Activated CD8-positive, alpha-beta memory T cell treated with anti-CD3 and anti-CD28 coated beads for 24 hours (primary cell): ENCODE results near the gene LDLRAD4.

Experiments
- DNase-seq: peaks from one replicate; pipeline ENCODE4 v3.0.0-alpha.2; 2020

The LDLRAD4 gene

DNA sequence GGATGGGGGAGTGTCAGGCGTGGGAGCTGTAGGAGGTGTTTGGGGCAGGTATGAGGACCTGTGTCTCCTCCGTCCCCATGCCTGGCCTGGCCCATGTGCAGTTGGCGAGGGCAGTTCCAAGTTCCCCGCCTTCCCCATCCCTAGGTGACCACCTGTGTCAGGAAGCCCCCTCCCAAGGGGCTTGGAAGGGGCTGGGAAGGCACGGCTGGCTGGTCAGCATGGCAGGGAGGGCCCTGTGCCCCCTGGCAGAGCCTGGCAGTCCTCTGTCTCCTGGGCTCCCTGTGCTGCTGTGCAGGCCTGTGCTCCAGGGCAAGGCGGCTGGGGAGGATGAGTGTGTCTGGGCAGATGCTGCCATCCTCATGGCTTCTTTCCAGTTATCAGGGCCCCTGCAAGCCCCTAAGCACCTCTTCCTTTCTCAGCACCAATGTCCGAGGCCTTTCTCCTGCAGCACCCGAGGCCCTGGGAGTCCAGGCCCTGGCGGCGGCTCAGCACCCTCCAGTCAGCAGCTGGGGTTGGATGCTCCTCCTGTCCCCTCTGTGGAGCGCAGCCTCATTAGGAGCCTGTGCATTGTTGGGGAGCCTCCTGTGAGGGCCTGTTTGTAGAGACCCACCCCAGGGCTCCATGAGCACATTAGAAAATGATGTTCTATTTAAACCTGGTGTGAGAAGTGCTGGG, 406.1 kb downstream of the LDLRAD4 start:
- no peak for DNase-seq

GRCh38 chr18:13625355-13625754, 406.8 kb downstream of the LDLRAD4 start:
- no peak for DNase-seq

GRCh38 chr18:13625843-13626543, 407.4 kb downstream of the LDLRAD4 start:
- DNase-seq: no peak

- no peak for DNase-seq
Observed at GRCh38 chr18:13626544-13626908, 408.0 kb downstream of the LDLRAD4 start.

- DNase-seq: no peak
Observed at GRCh38 chr18:13627639-13628038, 409.1 kb downstream of the LDLRAD4 start.

- no peak for DNase-seq
Observed at GRCh38 chr18:13628211-13628610, 409.7 kb downstream of the LDLRAD4 start.

- DNase-seq: no peak
Observed at GRCh38 chr18:13629841-13630715, 411.5 kb downstream of the LDLRAD4 start.

- DNase-seq: peak; percentile 38
Observed at GRCh38 chr18:13630716-13631268, 412.2 kb downstream of the LDLRAD4 start.

DNA sequence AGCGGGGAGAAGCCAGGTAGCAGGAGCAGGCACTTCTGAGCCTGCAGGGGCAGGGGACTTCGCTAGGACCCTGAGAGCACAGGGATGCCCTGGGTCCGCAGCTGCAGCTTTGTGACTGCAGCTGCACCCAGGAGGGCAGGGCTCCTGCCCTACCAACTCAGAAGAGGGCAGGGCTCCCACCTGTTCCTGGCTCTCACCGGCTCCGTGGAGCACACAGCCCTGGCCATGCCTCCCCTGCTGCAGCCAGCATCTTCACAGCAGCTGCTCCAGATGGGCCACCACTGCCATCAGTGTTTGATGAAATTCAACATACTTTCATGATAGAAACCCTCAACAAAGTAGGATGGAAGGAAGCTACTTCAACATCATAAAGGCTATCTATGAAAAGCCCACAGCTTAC, 415.1 kb downstream of the LDLRAD4 start:
- no peak for DNase-seq

- no peak for DNase-seq
Observed at GRCh38 chr18:13635046-13635445, 416.5 kb downstream of the LDLRAD4 start.

- DNase-seq: peak; percentile 19
Observed at GRCh38 chr18:13638719-13639595, 420.4 kb downstream of the LDLRAD4 start.

GRCh38 chr18:13640266-13640860, 421.8 kb downstream of the LDLRAD4 start:
- peak; percentile 44 for DNase-seq

DNA sequence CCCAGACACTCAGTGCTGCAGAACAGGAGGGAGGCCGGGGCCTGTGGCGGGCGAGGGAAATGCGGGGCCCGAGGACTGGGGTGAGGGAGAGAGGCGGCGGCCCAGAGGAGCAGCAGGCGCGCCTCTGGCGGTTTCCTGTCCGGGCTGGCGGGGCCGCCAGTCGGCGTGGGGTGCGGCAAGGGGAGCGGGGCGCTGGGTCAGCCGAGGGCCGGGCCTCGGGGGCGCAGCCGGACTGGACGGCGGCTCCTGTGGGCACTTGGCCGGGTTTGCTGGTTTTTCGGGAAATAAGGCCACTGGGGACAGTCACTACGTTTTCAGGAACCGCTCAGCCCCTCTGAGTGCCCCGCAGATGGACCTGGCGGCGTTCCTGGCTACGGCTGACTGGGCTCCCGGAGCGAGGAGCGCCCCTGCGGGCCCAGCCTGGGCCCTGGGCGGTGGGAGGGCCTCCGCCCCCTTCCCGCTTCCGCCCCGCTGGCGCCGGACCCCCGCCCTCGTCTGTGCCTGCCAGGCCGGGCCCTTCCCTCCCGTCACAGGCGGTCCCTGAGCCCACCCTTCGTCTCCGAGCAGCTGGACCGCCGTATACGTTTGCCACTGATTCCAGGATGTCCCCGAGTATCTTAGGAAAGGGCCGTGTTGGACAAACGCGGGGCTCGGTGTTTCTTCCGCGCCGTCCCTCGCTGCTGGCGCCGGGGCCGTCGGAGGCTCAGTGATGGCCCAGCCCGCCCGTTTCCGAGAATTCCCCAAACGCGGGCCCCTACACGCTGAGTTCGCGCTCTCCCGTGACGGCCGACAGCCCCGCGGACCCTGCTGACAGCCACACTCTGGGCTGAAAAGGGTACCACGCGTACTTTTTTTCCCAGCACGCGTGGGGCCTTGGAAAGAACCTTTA, 423.2 kb downstream of the LDLRAD4 start:
- DNase-seq: peak; percentile 43

- DNase-seq: peak; percentile 33
Observed at GRCh38 chr18:13642440-13642827, 423.9 kb downstream of the LDLRAD4 start.

- no peak for DNase-seq
Observed at GRCh38 chr18:13643261-13643751, 424.7 kb downstream of the LDLRAD4 start.

DNA sequence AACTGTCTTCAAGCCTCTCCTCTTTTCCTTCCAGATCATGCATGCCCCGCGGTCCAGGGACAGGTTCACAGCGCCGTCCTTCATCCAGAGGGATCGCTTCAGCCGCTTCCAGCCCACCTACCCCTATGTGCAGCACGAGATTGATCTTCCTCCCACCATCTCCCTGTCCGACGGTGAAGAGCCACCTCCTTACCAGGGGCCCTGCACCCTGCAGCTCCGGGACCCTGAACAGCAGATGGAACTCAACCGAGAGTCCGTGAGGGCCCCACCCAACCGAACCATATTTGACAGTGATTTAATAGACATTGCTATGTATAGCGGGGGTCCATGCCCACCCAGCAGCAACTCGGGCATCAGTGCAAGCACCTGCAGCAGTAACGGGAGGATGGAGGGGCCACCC, 426.5 kb downstream of the LDLRAD4 start:
- no peak for DNase-seq

DNA sequence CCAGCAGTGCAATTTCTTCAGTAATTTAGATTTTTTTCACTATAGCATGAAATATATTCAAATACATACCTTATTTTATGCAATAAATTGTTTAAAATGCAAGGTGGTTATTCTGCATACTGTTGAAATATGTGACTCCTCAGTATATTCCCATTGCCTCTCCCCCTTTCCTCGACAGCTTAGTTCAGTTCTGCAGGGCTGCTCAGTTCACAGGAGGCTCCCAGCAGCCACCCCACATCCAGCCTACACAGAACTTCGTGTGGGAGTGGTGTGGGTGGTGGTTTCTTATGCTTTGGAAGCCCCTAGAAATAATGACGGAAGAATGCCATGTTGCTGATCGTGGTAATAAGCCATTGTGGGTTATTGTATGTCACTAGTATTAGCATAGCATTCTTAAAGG, 428.1 kb downstream of the LDLRAD4 start:
- no peak for DNase-seq

DNA sequence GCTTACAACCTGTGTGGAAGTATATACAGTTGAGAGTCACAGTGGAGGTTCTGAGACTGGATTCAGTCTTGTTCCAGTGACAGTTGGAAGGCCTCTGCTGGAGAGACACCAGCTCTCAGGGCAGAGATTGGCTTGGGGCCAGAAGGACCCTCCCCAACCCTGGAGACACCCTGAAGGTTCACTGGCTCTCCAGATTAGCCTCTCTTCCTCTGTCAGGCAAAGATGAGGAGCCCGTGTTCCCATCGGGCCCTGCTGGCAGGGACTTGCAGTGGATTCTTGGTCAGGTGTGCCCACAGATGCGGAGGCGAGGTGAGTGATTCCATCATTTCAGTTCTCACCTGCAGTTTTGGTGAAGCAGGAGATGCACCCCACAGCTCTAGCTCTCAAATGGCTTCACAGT, 429.2 kb downstream of the LDLRAD4 start:
- peak; percentile 26 for DNase-seq

GRCh38 chr18:13649397-13650390, 431.1 kb downstream of the LDLRAD4 start:
- peak; percentile 28 for DNase-seq
